Neutrophil (primary cell): Measurements from ENCODE around the gene RBM18.

Experiments used
- H3K27ac ChIP-seq: fragments of 200-600 bp; sonication (generic); 2 replicates; pipeline ENCODE4 v1.5.1; 2016; ENCODE audit warnings: mild to moderate bottlenecking, moderate library complexity
- H3K27me3 ChIP-seq: fragments of 200-600 bp; sonication (generic); 2 replicates; pipeline ENCODE4 v1.6.0; 2016; ENCODE audit warnings: mild to moderate bottlenecking
- H3K36me3 ChIP-seq: fragments of 200-600 bp; sonication (generic); 2 replicates; pipeline ENCODE4 v1.5.1; 2017
- H3K4me1 ChIP-seq, 2 experiments: fragments of 200-600 bp in 1 of 2; sonication (generic) in 1 of 2; 1 replicate in 1 of 2; 2 replicates in 1 of 2; pipeline versions ENCODE4 v1.5.1 to v1.6.1; 2013 to 2016; ENCODE audit warnings: low read depth in 1 of 2, low read length in 1 of 2, mild to moderate bottlenecking in 1 of 2, moderate library complexity in 1 of 2; ENCODE audit not compliant: control insufficient read depth in 1 of 2, insufficient read depth in 1 of 2
- H3K4me3 ChIP-seq, 2 experiments: fragments of 200-600 bp in 1 of 2; sonication (generic) in 1 of 2; 1 replicate in 1 of 2; 2 replicates in 1 of 2; pipeline ENCODE4 v1.5.1; 2013 to 2016; ENCODE audit warnings: low read depth in 1 of 2, low read length in 1 of 2, mild to moderate bottlenecking in 1 of 2, moderate library complexity in 1 of 2
- H3K9me3 ChIP-seq: fragments of 200-600 bp; sonication (generic); 2 replicates; pipeline ENCODE4 v1.5.1; 2016
- CTCF ChIP-seq: fragments of 200-600 bp; sonication (generic); IDR thresholded peaks from 2 replicates; pipeline ENCODE4 v1.5.1; 2016; ENCODE audit warnings: antibody characterized with exemption

The RBM18 gene

DNA sequence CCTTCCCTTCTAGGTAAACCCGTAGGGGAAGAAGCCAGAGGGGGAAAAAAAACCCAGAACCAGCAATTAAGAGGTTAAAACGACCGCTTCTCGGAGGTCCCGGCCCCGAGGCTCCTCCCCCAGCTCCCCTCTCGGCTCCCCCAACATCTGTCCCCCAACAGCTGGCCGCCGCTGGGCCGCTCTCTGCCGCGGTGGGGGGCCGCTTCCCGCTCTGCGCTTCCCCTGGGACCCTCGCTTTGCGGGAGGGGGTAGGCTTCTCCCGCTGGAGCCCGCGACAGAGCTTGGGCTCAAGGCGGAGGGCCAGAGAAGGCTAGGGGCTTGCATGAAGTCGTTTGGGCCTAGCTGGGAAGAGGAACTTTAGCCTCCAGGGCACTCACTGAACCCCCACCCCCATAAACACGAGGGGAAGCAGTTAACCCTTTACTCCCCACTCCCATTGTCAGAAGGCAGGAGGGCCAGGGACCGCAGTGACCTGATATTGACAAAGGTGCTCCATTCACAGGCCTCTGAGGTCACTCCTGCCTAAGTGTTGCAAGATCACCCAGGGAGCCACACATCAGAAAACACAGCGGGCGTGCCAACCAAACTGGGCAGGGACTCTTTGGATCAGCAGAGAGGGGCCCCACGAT is 43.3 kb downstream of the RBM18 start:
- Histone ChIP-seq H3K27me3 (peaks cover 100% of the 10 kb centered on the region), H3K4me1 (peaks cover 9 to 13% of the 10 kb centered on the region in 2 experiments), H3K9me3 (no peaks in the 10 kb centered on the region), H3K36me3 (no peaks in the 10 kb centered on the region), H3K27ac (no peak overlapping the region), H3K4me3 (no peak overlapping the region)
- TF ChIP-seq CTCF, result no peak

DNA sequence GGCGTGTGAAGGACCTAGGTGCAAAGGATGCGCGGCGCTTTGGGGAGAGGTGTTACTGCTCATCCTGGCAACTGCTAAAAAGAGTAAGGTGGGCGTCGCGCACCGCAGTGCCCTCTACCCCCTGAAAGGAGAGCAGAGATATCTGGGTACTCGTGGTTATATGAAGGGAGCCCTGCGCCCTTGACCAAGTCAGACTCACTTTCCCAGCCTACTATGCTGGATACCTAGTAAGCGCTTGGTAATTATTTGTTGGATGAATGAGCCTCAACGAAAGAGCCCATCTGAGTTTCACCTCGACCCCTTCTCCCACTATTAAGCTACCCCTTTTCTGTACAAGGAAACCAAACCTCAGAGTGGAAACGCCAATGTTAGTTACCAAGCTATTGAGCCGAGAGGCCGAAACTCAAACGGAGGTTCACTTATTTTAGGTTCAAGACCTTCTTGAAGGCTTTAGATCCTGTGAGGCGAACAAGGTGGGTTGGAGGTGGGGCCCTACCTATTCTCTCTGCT is 43.9 kb downstream of the RBM18 start:
- no peak overlapping the region for H3K4me3 ChIP-seq
- TF ChIP-seq CTCF, result no peak
- no peak overlapping the region for H3K27ac ChIP-seq
- no peaks in the 10 kb centered on the region for H3K36me3 ChIP-seq
- no peaks in the 10 kb centered on the region for H3K9me3 ChIP-seq
- H3K27me3 ChIP-seq, result peaks cover 100% of the 10 kb centered on the region
- H3K4me1 ChIP-seq, result peaks cover 9 to 13% of the 10 kb centered on the region in 2 experiments

DNA sequence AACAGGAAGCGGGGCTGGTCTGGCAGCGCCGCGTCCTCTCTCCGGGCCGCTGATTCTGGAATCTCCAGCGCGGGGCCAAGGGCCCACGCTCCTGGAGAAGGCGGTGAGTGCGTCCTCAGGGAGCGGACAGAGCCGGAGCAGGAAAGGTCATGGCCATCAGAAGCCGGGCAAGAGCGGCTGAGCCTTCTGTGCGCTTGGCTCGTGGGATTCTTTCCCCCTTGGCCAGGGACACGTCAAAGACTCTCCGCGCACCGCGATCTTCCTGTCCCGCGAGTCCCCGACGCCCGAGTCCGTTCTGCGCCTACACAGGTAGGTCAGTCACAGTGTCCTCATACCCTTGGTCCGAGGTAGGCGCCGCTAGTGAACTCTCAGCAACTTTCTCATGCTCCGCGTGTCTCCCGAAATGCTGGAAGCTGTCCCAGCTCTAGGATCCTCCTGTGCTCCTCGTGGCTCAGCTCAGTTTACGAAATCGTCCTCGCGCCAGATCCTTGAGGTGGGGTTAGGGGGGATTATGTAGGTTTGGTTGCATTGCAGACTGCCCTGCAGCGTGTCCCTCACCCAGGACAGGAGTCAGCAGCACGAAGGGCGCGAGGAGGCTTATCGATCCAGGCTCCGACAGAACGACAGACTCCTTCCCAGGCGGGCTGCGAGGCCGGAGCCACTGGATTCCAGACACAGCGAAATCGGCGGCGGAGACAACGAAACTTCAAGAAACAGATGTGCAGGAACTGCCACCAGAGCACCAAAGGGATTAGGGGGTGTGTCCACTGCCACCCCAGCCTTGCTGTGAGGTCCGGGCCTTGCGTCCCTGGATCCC is 44.6 kb downstream of the RBM18 start:
- Histone ChIP-seq H3K27ac (no peak overlapping the region), H3K27me3 (peaks cover 100% of the 10 kb centered on the region), H3K4me3 (no peak overlapping the region), H3K36me3 (no peaks in the 10 kb centered on the region), H3K4me1 (peaks cover 9 to 13% of the 10 kb centered on the region in 2 experiments), H3K9me3 (no peaks in the 10 kb centered on the region)
- no peak for TF ChIP-seq CTCF

GRCh38 chr9:122218935-122219855 is 45.4 kb downstream of the RBM18 start:
- Histone ChIP-seq H3K27me3 (peaks cover 100% of the 10 kb centered on the region), H3K36me3 (no peaks in the 10 kb centered on the region), H3K4me3 (no peak overlapping the region), H3K4me1 (peaks cover 9 to 15% of the 10 kb centered on the region in 2 experiments), H3K9me3 (no peaks in the 10 kb centered on the region), H3K27ac (no peak overlapping the region)
- TF ChIP-seq CTCF, result no peak
